Measurements from ENCODE around the gene PODXL2. TPM values are rescaled to one million over a fixed set of nuclear protein-coding genes. Genes with fewer than 3 reads are reported as not detected.

Gene PODXL2
- total RNA-seq, 1 donor from 2014 or later = 3.3 TPM

- Mint-ChIP-seq H3K9me3 (no peaks in the 10 kb centered on the region), H3K36me3 (ENCODE audit: low read depth) (peaks cover 2% of the 10 kb centered on the region), H3K27me3 (peaks cover 2% of the 10 kb centered on the region), H3K27ac (no peak overlapping the region), H3K4me1 (peaks cover 23% of the 10 kb centered on the region), H3K4me3 (no peak overlapping the region)
- peak; percentile 69 for ATAC-seq (ENCODE audit: low read depth)
- CTCF ChIA-PET = interaction anchor here (0.6 to 1.9 kb wide), 4 partner anchors 59 to 442 kb away, joined by 3 to 11 read pairs (median 3); no protein-coding TSS in a partner anchor
- POLR2A ChIA-PET = interaction anchor here (0.7 to 1.2 kb wide), 3 partner anchors 9 to 100 kb away, joined by 3 to 4 read pairs (median 3); no protein-coding TSS in a partner anchor
- DNase-seq = no peak
- intact Hi-C loops (cut with micrococcal nuclease) = loop anchor here (1.0 to 2.0 kb wide), 3 partner anchors 38 to 280 kb away; no protein-coding TSS in a partner anchor
- no peak for TF ChIP-seq CTCF (IDR thresholded peaks at IDR 0.05)
These were observed 62.0 kb downstream of the PODXL2 start for GRCh38 chr3:127690823-127691452.

- no peak for TF ChIP-seq CTCF (IDR thresholded peaks at IDR 0.05)
- DNase-seq (no peak), ATAC-seq (ENCODE audit: low read depth) (peak; percentile 38)
- POLR2A ChIA-PET = interaction anchor here (0.7 to 1.2 kb wide), 2 partner anchors 10 to 63 kb away, joined by 3 to 4 read pairs; no protein-coding TSS in a partner anchor
- CTCF ChIA-PET = interaction anchor here (0.6 to 1.9 kb wide), 5 partner anchors 59 to 442 kb away, joined by 3 to 11 read pairs (median 3); no protein-coding TSS in a partner anchor
- H3K4me1 Mint-ChIP-seq = peaks cover 23% of the 10 kb centered on the region
- no peak overlapping the region for H3K4me3 Mint-ChIP-seq
- peaks cover 2% of the 10 kb centered on the region for H3K27me3 Mint-ChIP-seq
- peaks cover 2% of the 10 kb centered on the region for H3K36me3 Mint-ChIP-seq (ENCODE audit: low read depth)
- no peaks in the 10 kb centered on the region for H3K9me3 Mint-ChIP-seq
- no peak overlapping the region for H3K27ac Mint-ChIP-seq
- intact Hi-C loops (cut with micrococcal nuclease) = loop anchor here (1.0 to 2.0 kb wide), 3 partner anchors 39 to 280 kb away; no protein-coding TSS in a partner anchor
These were observed 62.5 kb downstream of the PODXL2 start for GRCh38 chr3:127691489-127691888.

GRCh38 chr3:127691974-127692373 is 63.0 kb downstream of the PODXL2 start:
- ChIA-PET CTCF (interaction anchor here (0.7 to 1.9 kb wide), 3 partner anchors 117 to 269 kb away, joined by 3 to 11 read pairs (median 3); no protein-coding TSS in a partner anchor), POLR2A (no interaction called here)
- Mint-ChIP-seq H3K9me3 (no peaks in the 10 kb centered on the region), H3K27ac (no peak overlapping the region), H3K4me1 (peaks cover 27% of the 10 kb centered on the region), H3K36me3 (ENCODE audit: low read depth) (peaks cover 2% of the 10 kb centered on the region), H3K4me3 (no peak overlapping the region), H3K27me3 (peaks cover 2% of the 10 kb centered on the region)
- ATAC-seq (ENCODE audit: low read depth) (no peak), DNase-seq (no peak)
- TF ChIP-seq CTCF (IDR thresholded peaks at IDR 0.05) = no peak
- intact Hi-C loops (cut with micrococcal nuclease) = loop anchor here (1.0 to 2.0 kb wide), 3 partner anchors 39 to 279 kb away; no protein-coding TSS in a partner anchor

GRCh38 chr3:127692501-127693335 is 63.7 kb downstream of the PODXL2 start:
- Mint-ChIP-seq H3K9me3 (no peaks in the 10 kb centered on the region), H3K4me1 (peaks cover 31% of the 10 kb centered on the region), H3K27me3 (peaks cover 2% of the 10 kb centered on the region), H3K27ac (no peak overlapping the region), H3K36me3 (ENCODE audit: low read depth) (peaks cover 2% of the 10 kb centered on the region), H3K4me3 (no peak overlapping the region)
- POLR2A ChIA-PET = no interaction called here
- ATAC-seq (ENCODE audit: low read depth) (no peak), DNase-seq (no peak)
- TF ChIP-seq CTCF (IDR thresholded peaks at IDR 0.05) = no peak
- CTCF ChIA-PET = no interaction called here
- intact Hi-C loops (cut with micrococcal nuclease) = no loop called here
